GM21723 (cell line): ENCODE data around the gene CPTP.

Source experiments
- ATAC-seq: cut with Tn5 transposase; IDR thresholded peaks from one replicate; pipeline ENCODE4 v1.9.1; 2021; ENCODE audit warnings: mild to moderate bottlenecking, moderate library complexity; ENCODE audit not compliant: unreplicated experiment

CPTP gene

GRCh38 chr1:1291548-1292441 is 32.8 kb upstream of the CPTP start:
- no peak for ATAC-seq

GRCh38 chr1:1292442-1292779 is 32.2 kb upstream of the CPTP start:
- ATAC-seq = no peak

- ATAC-seq = no peak
These were observed 31.8 kb upstream of the CPTP start for GRCh38 chr1:1292851-1293250.

GRCh38 chr1:1293263-1294249 is 31.0 kb upstream of the CPTP start:
- no peak for ATAC-seq

- ATAC-seq = no peak
These were observed 30.2 kb upstream of the CPTP start for GRCh38 chr1:1294250-1294890.

- no peak for ATAC-seq
These were observed 29.3 kb upstream of the CPTP start for GRCh38 chr1:1295154-1295923.

- no peak for ATAC-seq
These were observed 28.2 kb upstream of the CPTP start for GRCh38 chr1:1296070-1297061.

- no peak for ATAC-seq
These were observed 26.7 kb upstream of the CPTP start for GRCh38 chr1:1297802-1298424.

GRCh38 chr1:1298861-1299685 is 25.5 kb upstream of the CPTP start:
- no peak for ATAC-seq

GRCh38 chr1:1299686-1300351 is 24.8 kb upstream of the CPTP start:
- no peak for ATAC-seq

- no peak for ATAC-seq
These were observed 24.3 kb upstream of the CPTP start for GRCh38 chr1:1300352-1300739.

GRCh38 chr1:1302006-1302430 is 22.6 kb upstream of the CPTP start:
- ATAC-seq = no peak

GRCh38 chr1:1302951-1303509 is 21.6 kb upstream of the CPTP start:
- no peak for ATAC-seq

- no peak for ATAC-seq
These were observed 20.9 kb upstream of the CPTP start for GRCh38 chr1:1303736-1304135.

- no peak for ATAC-seq
These were observed 20.0 kb upstream of the CPTP start for GRCh38 chr1:1304331-1305299.
